Measurements from ENCODE around the gene ABCB1.
"Not testable (repeated sequence)": the region's sequence is repeated elsewhere in the genome, so short reads cannot be mapped to it uniquely, and the experiment has no call there.

Gene ABCB1

DNA sequence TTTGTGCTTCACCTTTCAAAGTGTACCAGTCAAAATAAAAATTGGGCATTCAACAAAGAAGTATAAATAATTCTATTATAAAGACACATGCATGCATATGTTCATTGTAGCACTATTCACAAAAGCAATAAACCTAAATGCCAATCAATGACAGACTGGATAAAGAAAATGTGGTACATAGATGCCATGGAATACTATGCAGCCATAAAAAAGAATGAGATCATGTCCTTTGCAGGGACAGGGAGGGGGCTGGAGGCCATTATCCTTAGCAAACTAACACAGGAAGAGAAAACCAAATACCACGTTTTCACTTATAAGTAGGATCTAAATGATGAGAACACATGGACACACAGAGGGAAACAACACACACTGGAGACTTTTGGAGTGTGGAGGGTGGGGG lies 28.2 kb downstream of the ABCB1 start:
- DNase-seq, result not testable (repeated sequence)

DNA sequence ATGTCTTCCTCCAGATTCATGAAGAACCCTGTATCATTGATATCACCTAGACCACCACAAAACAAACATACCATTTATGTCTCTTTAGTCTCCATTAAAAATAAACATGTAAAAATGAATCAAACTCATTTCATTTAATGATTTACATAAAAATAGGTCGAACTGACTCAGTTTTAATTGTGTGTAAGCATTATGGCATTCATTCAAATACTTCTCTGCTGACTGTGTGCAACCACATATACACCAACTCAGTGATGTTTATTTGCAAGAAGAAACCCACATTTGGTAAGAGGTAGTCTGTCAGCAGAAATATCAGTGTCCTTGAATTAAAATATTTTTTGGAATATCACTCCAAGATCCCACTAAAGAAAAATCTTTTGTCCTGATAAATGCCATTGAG lies 30.5 kb downstream of the ABCB1 start:
- no peak for DNase-seq

DNA sequence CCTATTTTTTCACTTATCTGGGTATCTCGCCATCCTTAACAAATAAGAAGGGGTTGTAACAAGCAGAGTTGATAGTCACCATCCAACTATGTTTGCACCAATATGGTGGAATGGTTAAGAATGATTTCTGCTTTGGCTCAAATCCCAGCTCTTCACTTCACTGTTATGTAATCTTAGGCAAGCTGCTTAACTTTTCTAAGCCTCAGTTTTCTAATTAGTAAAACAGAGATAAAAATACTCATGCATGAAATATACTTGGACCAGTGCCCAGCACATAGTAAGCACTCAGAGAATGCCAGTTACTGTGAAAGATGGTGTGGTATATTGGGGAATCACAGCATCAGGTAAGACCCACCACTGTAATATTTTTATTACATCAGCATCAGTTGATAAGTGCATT lies 33.6 kb downstream of the ABCB1 start:
- no peak for DNase-seq

DNA sequence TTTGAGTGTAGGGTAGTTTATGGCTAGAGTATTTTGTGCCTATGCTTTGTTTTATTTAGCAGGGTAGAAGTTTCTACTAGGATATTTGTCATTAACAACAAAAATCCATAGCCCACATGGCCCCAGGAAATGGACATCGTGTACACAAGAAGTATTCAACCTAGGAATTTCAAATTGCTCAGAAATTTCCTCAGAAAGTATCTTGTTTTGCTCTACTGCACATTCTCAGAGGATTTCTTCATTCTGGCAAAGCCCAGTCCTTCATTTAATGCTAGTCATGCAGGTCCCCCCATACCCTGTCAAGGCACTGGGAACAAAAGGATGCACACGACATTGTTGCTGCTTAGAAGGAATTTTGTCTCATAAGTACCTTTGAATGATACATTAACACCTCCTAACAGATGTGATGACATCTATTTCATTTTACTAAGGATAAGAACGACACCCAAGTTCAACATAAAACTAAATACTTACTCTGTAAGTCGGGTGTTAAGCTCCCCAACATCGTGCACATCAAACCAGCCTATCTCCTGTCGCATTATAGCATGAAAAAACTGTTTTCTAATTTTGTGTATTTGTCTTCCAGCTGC lies 34.3 kb downstream of the ABCB1 start:
- no peak for DNase-seq

DNA sequence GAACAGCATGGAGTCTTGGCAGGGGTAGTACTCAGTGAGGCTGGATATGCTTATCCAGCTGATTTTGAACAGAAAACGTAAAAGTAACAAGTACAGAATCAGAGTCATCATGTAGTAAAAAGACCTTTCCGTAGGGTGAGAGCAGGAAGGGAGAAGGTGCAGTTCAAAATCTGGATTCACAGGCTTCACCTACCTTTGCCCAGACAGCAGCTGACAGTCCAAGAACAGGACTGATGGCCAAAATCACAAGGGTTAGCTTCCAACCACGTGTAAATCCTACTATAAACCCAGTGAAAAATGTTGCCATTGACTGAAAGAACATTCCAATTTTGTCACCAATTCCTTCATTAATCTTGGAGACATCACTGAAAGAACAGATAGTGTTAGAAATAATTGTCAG lies 34.8 kb downstream of the ABCB1 start:
- DNase-seq, result no peak

DNA sequence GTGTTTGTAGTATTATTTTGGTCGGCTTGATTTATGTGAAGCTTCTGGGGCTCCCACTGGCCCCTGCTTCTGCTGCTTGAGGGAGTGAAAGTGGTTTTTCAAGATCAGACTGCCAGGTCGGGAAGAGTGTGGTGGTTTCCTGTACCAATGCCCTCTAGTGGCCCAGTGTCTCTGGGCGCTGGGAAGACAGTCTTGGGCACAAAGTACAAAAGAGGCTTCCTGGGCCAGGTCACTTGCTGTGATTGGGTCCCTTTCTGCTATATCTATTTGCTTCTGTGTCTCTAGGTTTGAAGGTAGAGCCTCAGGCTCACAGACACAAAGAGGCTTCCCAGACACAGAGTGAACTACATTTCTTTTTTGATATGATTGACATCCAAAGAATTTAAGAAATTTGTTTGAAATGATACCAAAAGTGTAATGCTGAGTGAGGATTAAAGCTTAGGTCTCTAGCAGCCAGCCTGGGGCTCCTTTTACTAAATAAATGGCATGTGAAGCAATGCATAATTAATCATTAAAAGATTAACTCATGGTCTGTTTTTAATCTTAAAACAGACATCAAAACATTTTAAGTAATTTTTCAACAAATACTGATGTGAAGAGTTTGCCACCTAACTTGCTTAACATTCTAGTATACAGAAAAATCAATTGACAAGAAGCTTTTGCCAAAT lies 36.3 kb downstream of the ABCB1 start:
- DNase-seq, result no peak

DNA sequence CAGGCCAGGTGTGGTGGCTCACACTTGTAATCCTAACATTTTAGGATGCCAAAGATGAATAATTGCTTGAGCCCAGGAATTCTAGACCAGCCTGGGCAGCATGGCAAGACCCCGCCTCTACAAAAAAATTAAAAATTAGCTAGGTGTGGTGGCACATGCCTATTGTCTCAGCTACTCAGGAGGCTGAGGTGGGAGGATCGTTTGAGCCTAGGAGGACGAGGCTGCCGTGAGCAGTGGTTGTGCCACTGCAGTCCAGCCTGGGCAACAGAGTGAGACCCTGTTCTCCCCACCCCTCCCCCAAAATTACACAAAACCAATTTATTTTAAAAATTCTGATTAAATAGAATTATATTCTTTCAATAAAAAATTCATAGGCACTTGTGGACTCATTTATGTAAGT lies 39.0 kb downstream of the ABCB1 start:
- no peak for DNase-seq

DNA sequence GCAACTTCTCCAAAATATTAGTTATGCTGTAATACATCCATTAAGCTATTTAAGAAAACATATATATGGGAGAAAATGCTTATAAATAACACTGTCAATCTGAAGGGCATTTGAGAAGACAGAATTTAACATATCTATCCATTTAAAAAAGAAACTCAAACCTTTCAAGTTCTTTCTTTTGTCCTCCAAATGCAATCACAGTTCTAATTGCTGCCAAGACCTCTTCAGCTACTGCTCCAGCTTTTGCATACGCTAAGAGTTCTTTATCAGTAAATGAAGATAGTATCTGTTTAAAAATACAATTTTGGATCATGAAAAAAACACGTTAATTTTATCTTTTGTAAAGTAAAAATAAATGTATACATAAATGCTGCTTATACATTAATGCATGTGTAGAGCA lies 39.6 kb downstream of the ABCB1 start:
- no peak for DNase-seq

DNA sequence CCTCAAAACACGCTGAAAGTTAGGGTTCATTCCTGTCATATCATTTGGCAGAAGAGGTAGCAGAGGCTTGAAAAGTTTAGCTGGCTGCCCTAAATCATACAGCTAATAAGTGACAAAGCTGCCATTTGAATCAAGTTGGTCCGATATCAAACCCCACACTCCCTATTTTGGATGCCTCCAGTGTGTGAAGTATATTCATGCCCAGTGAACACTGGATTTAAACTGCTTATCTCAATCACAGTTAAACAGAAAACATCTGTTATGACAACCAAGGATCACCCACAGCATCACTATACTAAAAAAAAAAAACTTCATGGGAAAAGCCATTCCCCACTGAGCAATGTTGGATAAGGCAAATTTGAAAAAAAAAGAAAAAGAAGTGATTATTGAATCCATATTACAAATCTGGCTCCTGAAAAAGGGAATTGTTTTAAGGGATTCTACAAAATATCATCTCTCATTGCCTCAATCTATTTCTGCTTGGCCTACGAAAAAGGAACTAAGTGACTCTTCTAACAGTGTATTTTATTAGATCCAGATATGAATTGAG lies 48.3 kb downstream of the ABCB1 start:
- no peak for DNase-seq

DNA sequence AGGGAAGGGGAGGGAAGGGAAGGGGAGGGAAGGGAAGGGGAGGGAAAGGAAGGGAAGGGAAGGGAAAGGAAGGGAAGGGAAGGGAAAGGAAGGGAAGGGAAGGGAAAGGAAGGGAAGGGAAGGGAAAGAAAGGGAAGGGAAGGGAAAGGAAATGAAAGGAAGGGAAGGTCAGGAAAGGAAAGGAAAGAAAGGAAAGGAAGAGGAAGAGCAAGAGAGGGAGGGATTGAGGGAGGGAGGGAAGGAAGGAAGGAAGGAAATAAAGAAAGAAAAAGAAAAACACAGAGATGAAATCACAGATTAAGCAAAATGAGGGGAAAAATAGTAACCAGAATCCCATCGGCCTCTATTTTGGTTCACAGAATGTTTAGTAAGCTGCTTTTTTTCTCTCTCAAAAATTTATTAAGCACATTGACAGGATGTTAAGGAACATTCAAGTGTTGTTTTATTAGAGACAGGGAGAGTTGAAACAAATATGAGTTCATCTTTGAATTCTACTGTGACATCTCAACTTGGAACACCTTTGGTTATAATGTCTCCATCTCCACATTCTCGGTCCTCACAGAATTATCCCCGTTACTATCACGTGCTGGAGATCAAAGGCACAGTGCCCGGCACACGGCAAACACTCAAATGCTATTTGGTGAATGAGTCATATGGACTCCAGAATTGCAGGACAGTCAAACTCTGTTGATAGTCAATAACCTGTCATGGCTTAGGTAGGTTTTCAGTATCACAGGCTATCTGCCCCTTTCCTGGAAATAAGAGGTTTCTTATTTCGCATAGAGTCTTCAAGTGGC lies 52.4 kb downstream of the ABCB1 start:
- DNase-seq, result no peak

DNA sequence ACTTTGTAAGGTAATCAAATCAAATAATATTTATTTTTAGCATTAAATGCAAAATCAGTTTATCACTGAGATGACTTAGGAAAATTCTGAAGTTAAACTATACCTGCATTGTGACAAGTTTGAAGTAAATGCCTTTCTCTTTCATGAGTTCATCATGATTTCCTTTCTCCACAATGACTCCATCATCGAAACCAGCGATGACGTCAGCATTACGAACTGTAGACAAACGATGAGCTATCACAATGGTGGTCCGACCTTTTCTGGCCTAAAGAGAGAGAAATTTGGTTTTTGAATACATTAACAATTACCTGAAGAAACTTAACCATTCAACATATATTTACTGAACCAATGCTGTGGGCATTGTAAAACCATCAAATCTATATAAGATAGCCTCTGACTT lies 54.9 kb downstream of the ABCB1 start:
- DNase-seq, result no peak

DNA sequence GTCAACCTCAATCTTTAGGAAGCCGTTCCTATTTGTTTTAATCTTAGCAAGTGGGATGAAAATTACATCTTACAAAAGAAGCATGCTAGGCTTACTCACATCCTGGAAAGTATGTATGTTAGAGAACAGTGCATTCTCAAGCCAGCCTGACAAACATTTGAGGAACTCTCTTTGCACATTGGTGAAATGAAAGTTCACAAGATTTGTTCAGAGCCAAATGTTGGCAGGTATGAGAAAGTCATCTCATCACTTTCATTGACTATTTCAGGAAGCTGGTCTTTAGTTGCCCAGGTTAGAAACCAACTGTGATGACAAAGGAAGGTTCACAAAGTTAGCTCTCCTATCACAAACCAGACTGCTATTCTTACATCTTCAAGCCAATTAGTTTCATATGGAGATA lies 57.1 kb downstream of the ABCB1 start:
- no peak for DNase-seq

DNA sequence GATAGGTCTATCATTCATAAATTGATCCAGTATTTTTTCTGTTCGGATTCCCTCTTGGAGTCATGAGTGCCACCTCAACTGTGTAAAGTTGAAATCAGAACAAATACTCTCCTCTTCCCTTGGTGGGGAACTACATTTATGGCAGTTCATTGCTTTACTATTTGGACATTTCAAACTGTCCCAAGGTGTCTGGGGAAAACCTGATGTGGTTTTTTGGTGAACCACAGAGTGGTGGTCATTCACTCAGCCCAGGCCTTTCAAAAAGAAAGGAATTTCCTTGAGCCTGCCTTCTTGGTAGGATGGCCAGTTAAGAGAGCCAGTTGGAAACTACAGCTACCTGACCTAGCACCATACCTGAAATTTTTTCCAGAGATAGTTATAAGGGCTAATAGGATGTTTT lies 59.0 kb downstream of the ABCB1 start:
- no peak for DNase-seq

DNA sequence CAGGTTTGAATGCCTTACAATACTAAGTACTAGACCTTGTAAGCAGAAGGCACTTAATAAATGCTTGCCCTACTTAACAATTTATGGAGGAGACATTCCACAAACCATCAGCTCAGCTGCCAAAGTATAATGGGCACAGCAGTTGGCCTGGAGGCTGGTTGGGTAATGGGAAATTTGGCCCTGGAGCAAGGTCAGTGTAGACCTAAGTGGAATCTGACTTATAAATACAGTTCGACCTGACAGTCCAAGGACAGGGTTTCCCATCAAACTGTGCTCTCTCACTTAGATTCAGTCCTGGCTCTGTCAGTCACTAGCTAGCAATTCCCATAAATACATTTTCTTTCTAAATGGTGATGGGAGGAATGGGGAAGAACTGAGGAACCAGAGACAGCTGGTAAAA lies 62.6 kb downstream of the ABCB1 start:
- no peak for DNase-seq

DNA sequence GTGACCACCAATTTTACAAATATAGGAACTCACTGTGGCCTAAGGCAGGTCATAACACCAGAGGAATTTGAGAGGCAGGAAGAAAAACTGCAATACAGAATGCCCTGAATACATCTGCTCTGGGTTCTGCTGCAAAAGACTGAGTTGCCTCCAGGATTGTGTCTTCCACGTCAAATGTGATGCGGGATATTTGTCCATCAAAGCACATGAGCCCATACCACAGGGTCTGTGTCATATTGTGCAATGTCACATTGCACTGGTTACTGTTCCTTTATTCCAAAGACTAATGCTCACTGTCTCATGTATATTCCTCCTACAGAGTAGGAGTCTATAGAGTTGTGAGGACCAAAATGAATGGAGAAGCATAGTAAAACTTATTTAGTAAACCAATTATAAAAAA lies 66.6 kb downstream of the ABCB1 start:
- DNase-seq, result no peak

DNA sequence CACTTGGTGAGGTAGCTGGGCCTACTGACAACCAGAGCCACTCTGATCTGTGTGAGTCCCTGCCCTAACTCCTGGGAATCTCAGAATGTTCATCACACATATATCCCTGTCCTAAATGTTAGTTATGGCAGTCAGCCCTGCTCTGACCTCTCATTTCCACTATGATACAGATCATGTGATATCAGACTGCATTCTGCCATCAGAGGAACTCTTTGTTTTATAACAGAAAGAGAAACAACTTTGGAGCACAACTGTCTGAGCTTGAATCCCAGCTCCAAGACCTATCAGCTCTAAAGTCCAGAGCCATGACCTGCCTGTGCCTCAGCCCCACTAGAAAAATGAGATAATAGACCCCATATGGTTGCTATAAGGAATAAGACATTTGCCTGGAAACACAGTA lies 70.6 kb downstream of the ABCB1 start:
- no peak for DNase-seq

DNA sequence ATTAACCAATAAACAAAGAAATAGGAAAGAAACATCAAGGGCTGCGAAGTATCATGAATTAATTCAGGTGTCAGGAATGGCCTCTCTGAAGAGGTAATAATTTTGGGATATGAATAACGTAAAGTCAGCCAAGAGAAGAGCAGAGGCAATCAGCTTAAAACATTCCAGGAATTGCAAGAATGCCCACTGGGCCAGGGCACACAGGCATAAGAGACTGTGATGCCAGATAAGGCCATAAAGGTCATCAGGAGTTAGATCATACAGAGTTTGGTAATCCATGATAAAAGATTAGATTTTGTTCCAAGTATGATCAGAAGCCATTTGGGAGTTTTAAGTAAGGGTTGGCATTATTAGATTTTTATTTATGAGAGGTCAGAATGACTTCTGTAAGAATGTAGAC lies 72.0 kb downstream of the ABCB1 start:
- no peak for DNase-seq

DNA sequence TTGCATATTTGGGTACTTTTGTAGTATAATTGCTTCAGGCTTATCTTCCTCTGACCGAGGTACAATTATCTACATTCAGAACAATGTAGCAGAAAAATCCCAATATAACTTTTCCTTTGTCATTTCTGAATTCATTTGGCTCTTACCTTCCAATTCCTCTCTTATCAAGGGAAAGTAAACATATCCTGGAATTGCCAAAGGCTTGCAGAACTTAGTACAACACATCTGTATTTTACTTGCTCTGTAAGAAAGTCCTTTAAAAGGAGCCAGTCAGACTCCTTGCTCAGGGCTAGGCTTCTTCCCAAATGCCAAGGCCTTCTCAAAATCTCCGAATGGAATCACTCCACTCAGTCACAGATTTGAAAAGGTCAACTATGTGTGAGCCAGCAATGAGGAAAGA lies 81.9 kb downstream of the ABCB1 start:
- no peak for DNase-seq

DNA sequence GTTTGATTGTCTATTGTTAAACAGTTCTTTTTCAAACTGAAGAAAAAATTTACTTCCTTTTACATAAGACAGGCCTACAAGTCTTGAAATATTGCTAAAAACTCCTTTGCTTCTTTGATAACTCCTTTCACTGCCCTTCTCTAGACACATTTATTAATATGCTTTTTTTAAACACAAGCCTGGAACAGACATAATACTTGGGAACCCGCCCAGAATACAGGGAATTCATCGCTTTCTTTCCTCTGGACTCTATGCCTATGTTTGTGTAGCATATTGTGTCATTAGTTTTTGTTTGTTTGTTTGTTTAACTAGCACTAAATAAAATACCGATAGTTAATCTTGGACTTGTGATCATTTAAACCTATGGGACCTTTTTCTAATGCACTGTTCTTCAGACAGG lies 82.8 kb downstream of the ABCB1 start:
- no peak for DNase-seq

DNA sequence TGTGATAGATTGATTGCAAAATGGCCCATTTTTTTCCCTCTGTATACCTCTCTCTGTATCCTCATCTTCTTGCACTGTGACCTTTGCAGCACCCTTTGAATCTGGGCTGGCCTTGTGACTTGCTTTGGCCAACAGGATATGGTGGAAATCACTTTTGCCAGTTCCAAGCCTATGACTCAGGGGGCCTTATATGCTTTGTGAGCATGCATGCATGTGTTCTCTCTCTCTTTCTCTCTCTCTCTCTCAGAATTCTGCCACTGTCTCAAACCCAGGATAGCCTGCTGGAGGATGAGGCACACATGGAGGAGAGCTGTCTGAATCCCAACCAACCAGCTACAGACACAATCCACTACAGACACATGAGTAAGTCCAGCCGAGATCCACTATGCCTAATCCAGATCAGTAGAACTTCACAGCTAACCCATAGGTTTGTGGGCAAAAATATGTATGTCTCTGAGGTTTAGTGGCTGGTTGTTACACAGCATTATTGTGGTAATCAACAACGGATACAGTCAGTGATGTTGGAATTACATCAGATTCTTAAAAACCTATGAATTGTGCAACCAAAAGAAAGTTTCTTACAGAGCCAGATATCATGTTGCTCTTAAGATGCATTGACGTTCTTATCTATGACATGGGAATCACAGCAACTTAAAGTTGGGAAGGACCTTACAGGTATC lies 83.4 kb downstream of the ABCB1 start:
- DNase-seq, result no peak

DNA sequence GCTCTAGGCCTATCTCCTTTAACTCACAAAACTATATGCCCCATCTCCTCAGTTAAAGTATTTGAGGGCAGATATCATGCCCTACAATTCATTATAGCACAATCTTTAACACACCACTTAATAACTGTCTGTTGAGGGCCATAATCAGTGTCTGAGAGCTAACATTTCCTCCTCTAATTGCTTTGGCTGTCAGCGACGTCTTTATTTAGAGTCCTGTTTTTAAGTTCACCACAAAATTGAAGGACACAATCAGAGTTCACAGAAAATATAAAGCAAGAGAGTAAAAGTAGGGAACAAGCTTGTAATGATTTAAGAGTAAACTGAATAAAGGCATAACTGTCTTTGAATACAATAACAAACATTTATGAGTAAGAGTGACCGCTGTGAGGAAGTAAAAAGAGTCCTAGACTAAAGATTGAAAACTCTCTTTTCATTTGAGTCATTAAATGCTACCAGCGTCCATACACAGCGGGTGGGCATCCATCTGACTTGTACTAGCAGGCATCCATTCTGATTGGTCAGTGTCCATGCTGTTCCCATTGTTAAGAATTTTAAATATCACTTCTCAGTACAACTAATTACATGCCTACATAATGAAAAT lies 86.8 kb downstream of the ABCB1 start:
- DNase-seq, result no peak

DNA sequence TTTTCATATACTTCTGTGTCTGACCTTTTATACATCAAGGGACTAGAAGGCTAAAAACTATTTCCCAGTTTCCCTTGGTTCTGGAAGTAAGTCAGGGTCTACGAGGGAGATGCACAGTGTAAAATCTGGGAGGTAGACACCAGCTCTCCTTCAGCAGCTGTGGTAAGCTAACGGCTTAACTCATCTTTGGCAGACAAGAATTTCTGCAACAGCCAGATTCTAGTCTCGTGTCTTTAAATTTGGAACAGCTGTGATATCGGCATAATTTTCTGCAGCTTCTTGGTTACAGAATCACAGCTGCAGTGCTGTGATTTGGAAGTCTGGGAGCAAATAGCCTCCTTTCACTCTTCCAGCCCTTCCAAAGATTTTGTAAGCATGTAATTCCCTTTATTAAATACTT lies 87.8 kb downstream of the ABCB1 start:
- DNase-seq, result no peak

DNA sequence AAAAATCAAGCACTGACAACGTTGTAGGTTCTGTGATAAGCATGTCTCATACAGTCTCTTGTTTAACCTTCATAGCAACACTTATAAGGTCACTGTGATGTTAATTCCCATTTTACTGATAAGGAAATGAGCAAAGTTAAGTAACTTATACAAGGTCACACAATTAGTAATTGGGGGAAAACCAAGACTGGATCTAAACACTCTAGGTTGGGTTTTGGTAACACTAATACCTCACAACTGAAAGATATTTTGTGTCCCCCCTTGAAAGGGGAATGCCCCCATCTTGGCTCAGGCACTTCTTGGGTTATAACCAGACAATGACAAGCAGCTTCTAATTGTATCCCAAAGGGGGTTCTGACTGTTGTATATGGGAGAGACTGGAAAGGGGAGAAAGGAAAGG lies 89.2 kb downstream of the ABCB1 start:
- no peak for DNase-seq
